B cell (primary cell): ENCODE measurements around the gene DKC1. TPM values are rescaled to one million over a fixed set of nuclear protein-coding genes. Genes with fewer than 3 reads are reported as not detected.

Experiments used
- ATAC-seq: fragments of 200-7000 bp; cut with Tn5 transposase; one replicate; pipeline ENCODE4 v1.10.0; 2021; ENCODE audit warnings: low read depth, mild to moderate bottlenecking, moderate number of reproducible peaks, moderate library complexity
- CTCF ChIA-PET: fragments of 350-600 bp; sonication (Branson Sonifier 250); formaldehyde crosslinking; loops from one replicate; lab custom pipeline; 2021; ENCODE audit warnings: antibody characterized with exemption, inconsistent platforms; lab: Charles Lee
- POLR2A ChIA-PET: fragments of 350-600 bp; sonication (Branson Sonifier 250); formaldehyde crosslinking; loops from one replicate; lab custom pipeline; 2021; ENCODE audit warnings: antibody characterized with exemption; lab: Charles Lee
- DNase-seq: peaks from one replicate; pipeline ENCODE4 v3.0.0; 2013
- H2AFZ ChIP-seq: 2 replicates; pipeline ENCODE4 v1.6.1; 2012; ENCODE audit warnings: mild to moderate bottlenecking, low read depth, low read length; ENCODE audit not compliant: insufficient read depth, poor library complexity, severe bottlenecking
- H3K27ac ChIP-seq, 2 donors: 1 replicate in 1 of 2; 2 replicates in 1 of 2; pipeline ENCODE4 v1.5.1; 2012 to 2013; ENCODE audit warnings: low read length in 2 of 2, mild to moderate bottlenecking in 2 of 2, moderate library complexity in 1 of 2
- H3K27me3 ChIP-seq, 4 experiments: fragments of 200-600 bp in 1 of 4; sonication (generic) in 1 of 4; replicated peaks in 1 of 4; 1 replicate in 2 of 4; 2 replicates in 2 of 4; pipeline versions ENCODE4 v1.6.1 to v1.7.0; 2013 to 2016; ENCODE audit warnings: low read length in 3 of 4, mild to moderate bottlenecking in 2 of 4, mixed read lengths in 1 of 4, moderate library complexity in 1 of 4; ENCODE audit not compliant: insufficient read depth in 4 of 4, control insufficient read depth in 3 of 4; ENCODE audit errors: control extremely low read depth in 1 of 4
- H3K36me3 ChIP-seq, 2 experiments: replicated peaks in 1 of 2; 1 replicate in 1 of 2; 2 replicates in 1 of 2; pipeline versions ENCODE4 v1.6.1 to v1.7.1; 2013; ENCODE audit warnings: low read length in 1 of 2; ENCODE audit not compliant: insufficient read depth in 2 of 2, control insufficient read depth in 1 of 2; ENCODE audit errors: control extremely low read depth in 1 of 2, extremely low read depth in 1 of 2
- H3K4me1 ChIP-seq, 2 donors: fragments of 200-600 bp in 1 of 2; sonication (generic) in 1 of 2; 1 replicate in 1 of 2; 2 replicates in 1 of 2; pipeline versions ENCODE4 v1.5.1 to v1.6.1; 2013 to 2017; ENCODE audit warnings: low read length in 2 of 2; ENCODE audit not compliant: control insufficient read depth in 2 of 2, insufficient read depth in 2 of 2
- H3K4me2 ChIP-seq: replicated peaks from 2 replicates; pipeline ENCODE3; 2012; ENCODE audit warnings: mild to moderate bottlenecking, low read depth, low read length; ENCODE audit not compliant: poor library complexity, severe bottlenecking
- H3K4me3 ChIP-seq, 5 experiments: fragments of 200-600 bp in 1 of 5; sonication (generic) in 1 of 5; 1 replicate in 3 of 5; 2 replicates in 2 of 5; pipeline versions ENCODE4 v1.5.1 to v1.7.0; 2011 to 2016; ENCODE audit warnings: low read length in 4 of 5, mild to moderate bottlenecking in 4 of 5, low read depth in 2 of 5, control low read depth in 1 of 5, moderate library complexity in 1 of 5; ENCODE audit not compliant: insufficient read depth in 1 of 5; ENCODE audit errors: control extremely low read depth in 1 of 5, extremely low read depth in 1 of 5
- H3K79me2 ChIP-seq: fragments of 200-600 bp; sonication (generic); one replicate; pipeline ENCODE4 v1.6.0; 2016; ENCODE audit warnings: low read length; ENCODE audit not compliant: control insufficient read depth, insufficient read depth
- H3K9ac ChIP-seq: fragments of 200-600 bp; sonication (generic); 2 replicates; pipeline ENCODE4 v1.6.1; 2017; ENCODE audit warnings: mild to moderate bottlenecking, low read length, moderate library complexity
- H3K9me3 ChIP-seq, 3 donors: one replicate each; pipeline versions ENCODE4 v1.6.1 to v1.7.1; 2013; ENCODE audit warnings: low read length in 2 of 3; ENCODE audit not compliant: control insufficient read depth in 2 of 3, insufficient read depth in 1 of 3; ENCODE audit errors: control extremely low read depth in 1 of 3
- H4K20me1 ChIP-seq: 2 replicates; pipeline ENCODE4 v1.6.0; 2012; ENCODE audit warnings: mild to moderate bottlenecking, low read length; ENCODE audit not compliant: insufficient read depth, control insufficient read depth, poor library complexity, severe bottlenecking
- H3K27ac Mint-ChIP-seq: one replicate; pipeline ENCODE4 v1.8.0; 2021; ENCODE audit warnings: mixed read lengths
- H3K27me3 Mint-ChIP-seq: one replicate; pipeline ENCODE4 v1.8.0; 2021; ENCODE audit warnings: mixed read lengths
- H3K4me1 Mint-ChIP-seq: one replicate; pipeline ENCODE4 v1.8.0; 2021; ENCODE audit warnings: mixed read lengths
- H3K4me3 Mint-ChIP-seq: one replicate; pipeline ENCODE4 v1.8.0; 2021; ENCODE audit warnings: mixed read lengths
- H3K9me3 Mint-ChIP-seq: one replicate; pipeline ENCODE4 v1.8.0; 2022; ENCODE audit warnings: mixed read lengths; ENCODE audit not compliant: insufficient read depth
- CTCF ChIP-seq: fragments of 200-600 bp; IDR thresholded peaks from one replicate; pipeline ENCODE4 v1.8.0; 2022; ENCODE audit warnings: antibody characterized with exemption, mild to moderate bottlenecking
- EZH2 ChIP-seq: IDR thresholded peaks from 2 replicates; pipeline ENCODE4 v1.6.1; 2012; ENCODE audit warnings: borderline replicate concordance, low read depth, mild to moderate bottlenecking, moderate library complexity, low read length; ENCODE audit not compliant: insufficient read depth, poor library complexity, severe bottlenecking
- WGBS: methylation state at CpG from one replicate; pipeline ENCODE4 v1.1.5; 2013; ENCODE audit warnings: missing lambda C conversion rate; ENCODE audit not compliant: insufficient coverage; 5-methylcytosine and 5-hydroxymethylcytosine counted together
- intact Hi-C: fragments of 100-400 bp; cut with micrococcal nuclease; formaldehyde crosslinking; loops from one replicate; pipeline ENCODE4 v1.10.0; 2022
- polyA plus RNA-seq: library from polyadenylated mRNA; depleted of rRNA; stranded (reverse); fragments of >200 nt; gene quantifications from 2 replicates; pipeline ENCODE4 v1.2.3, GENCODE V29; 2012
- total RNA-seq, 2 donors: library from RNA; stranded (reverse); fragments of 120-200 nt in 1 of 2; gene quantifications; 1 replicate in 1 of 2; 2 replicates in 1 of 2; pipeline versions ENCODE4 v1.2.3 to v1.2.4, GENCODE V29; 2013 to 2022

The DKC1 gene
- total and polyA plus RNA-seq, 2 donors (not counting 1 experiment from before 2014, with no cell fraction given) = 18.8 to 73.5 TPM

GRCh38 chrX:154819771-154820341, 57.2 kb downstream of the DKC1 start:
- H3K27ac Mint-ChIP-seq = peak overlapping the region; percentile 90
- peaks cover 19% of the 10 kb centered on the region for H3K4me1 Mint-ChIP-seq
- Histone ChIP-seq H3K4me1 (peaks cover 9 to 16% of the 10 kb centered on the region in 2 donors), H3K9me3 (no peaks in the 10 kb centered on the region), H3K4me2 (peak overlapping the region; percentile 47), H2AFZ (peak overlapping the region; percentile 36), H3K27ac (peak overlapping the region; percentile 5 to 54), H4K20me1 (no peaks in the 10 kb centered on the region), H3K4me3 (peak overlapping the region in 1 of 5 experiments; percentile 21), H3K79me2 (no peaks in the 10 kb centered on the region), H3K9ac (no peak overlapping the region), H3K36me3 (no peaks in the 10 kb centered on the region), H3K27me3 (no peaks in the 10 kb centered on the region)
- CTCF ChIA-PET = interaction anchor here (1.0 to 2.1 kb wide), 2 partner anchors 7 to 20 kb away, joined by 4 to 7 read pairs; no protein-coding TSS in a partner anchor
- H3K9me3 Mint-ChIP-seq = no peaks in the 10 kb centered on the region
- H3K27me3 Mint-ChIP-seq = no peaks in the 10 kb centered on the region
- DNase-seq (peak; percentile 67), ATAC-seq (peak; percentile 92)
- TF ChIP-seq EZH2 (no peak), CTCF (no peak)
- intact Hi-C loops = no loop called here
- POLR2A ChIA-PET = interaction anchor here (0.6 kb wide), 2 partner anchors 21 to 396 kb away, joined by 3 to 4 read pairs; no protein-coding TSS in a partner anchor
- no CpG with 5 or more reads among the region's 7 CpGs for WGBS
- peak overlapping the region; percentile 78 for H3K4me3 Mint-ChIP-seq

- Histone ChIP-seq H3K4me2 (no peak overlapping the region), H3K4me1 (peaks cover 9 to 16% of the 10 kb centered on the region in 2 donors), H3K27me3 (no peaks in the 10 kb centered on the region), H2AFZ (no peak overlapping the region), H4K20me1 (no peaks in the 10 kb centered on the region), H3K79me2 (no peaks in the 10 kb centered on the region), H3K9ac (no peak overlapping the region), H3K9me3 (no peaks in the 10 kb centered on the region), H3K27ac (no peak overlapping the region), H3K36me3 (no peaks in the 10 kb centered on the region), H3K4me3 (no peak overlapping the region)
- Mint-ChIP-seq H3K9me3 (no peaks in the 10 kb centered on the region), H3K4me1 (peaks cover 19% of the 10 kb centered on the region), H3K4me3 (no peak overlapping the region), H3K27ac (no peak overlapping the region), H3K27me3 (no peaks in the 10 kb centered on the region)
- intact Hi-C loops = no loop called here
- TF ChIP-seq EZH2 (no peak), CTCF (no peak)
- no peak for ATAC-seq
- POLR2A ChIA-PET = no interaction called here
- DNase-seq = no peak
- CTCF ChIA-PET = no interaction called here
Measured at GRCh38 chrX:154821523-154821922, 58.9 kb downstream of the DKC1 start.
